Activated T-cell treated with anti-CD3 and anti-CD28 coated beads, Interleukin-2, amount 50 U/mL, for 24 hours (primary cell): ENCODE results near the gene MICU1.
"Not testable (repeated sequence)": the region's sequence is repeated elsewhere in the genome, so short reads cannot be mapped to it uniquely, and the experiment has no call there.

Experiments used
- DNase-seq: peaks from one replicate; pipeline ENCODE4 v3.0.0-alpha.2; 2020
- H3K27ac Mint-ChIP-seq: 2 replicates; pipeline ENCODE4 v1.8.0; 2020; ENCODE audit warnings: mild to moderate bottlenecking, mixed read lengths
- H3K27me3 Mint-ChIP-seq: 2 replicates; pipeline ENCODE4 v1.8.0; 2020; ENCODE audit warnings: mixed read lengths
- H3K36me3 Mint-ChIP-seq: 2 replicates; pipeline ENCODE4 v1.8.0; 2020; ENCODE audit warnings: low read depth, mixed read lengths
- H3K4me1 Mint-ChIP-seq: 2 replicates; pipeline ENCODE4 v1.8.0; 2020; ENCODE audit warnings: low read depth, mixed read lengths
- H3K4me3 Mint-ChIP-seq: 2 replicates; pipeline ENCODE4 v1.8.0; 2020; ENCODE audit warnings: mild to moderate bottlenecking, moderate library complexity, mixed read lengths
- H3K9me3 Mint-ChIP-seq: 2 replicates; pipeline ENCODE4 v1.8.0; 2020; ENCODE audit warnings: mixed read lengths

Gene MICU1

GRCh38 chr10:72646971-72647370 lies 21.1 kb upstream of the MICU1 start:
- H3K4me1 Mint-ChIP-seq, H3K36me3 Mint-ChIP-seq, H3K4me3 Mint-ChIP-seq, H3K27me3 Mint-ChIP-seq, H3K9me3 Mint-ChIP-seq, H3K27ac Mint-ChIP-seq, DNase-seq: not testable (repeated sequence)

- Mint-ChIP-seq H3K9me3 (no peaks in the 10 kb centered on the region), H3K27ac (no peak overlapping the region), H3K4me3 (no peak overlapping the region), H3K4me1 (no peaks in the 10 kb centered on the region), H3K27me3 (peaks cover 5% of the 10 kb centered on the region), H3K36me3 (no peaks in the 10 kb centered on the region)
- DNase-seq = no peak
Observed at GRCh38 chr10:72645263-72645858, 19.5 kb upstream of the MICU1 start.

GRCh38 chr10:72642318-72642717 lies 16.4 kb upstream of the MICU1 start:
- Mint-ChIP-seq H3K27ac (no peak overlapping the region), H3K27me3 (peaks cover 5% of the 10 kb centered on the region), H3K36me3 (no peaks in the 10 kb centered on the region), H3K4me1 (peaks cover 5% of the 10 kb centered on the region), H3K4me3 (no peak overlapping the region), H3K9me3 (no peaks in the 10 kb centered on the region)
- DNase-seq = no peak

- Mint-ChIP-seq H3K9me3 (no peaks in the 10 kb centered on the region), H3K27me3 (peaks cover 5% of the 10 kb centered on the region), H3K4me1 (peaks cover 8% of the 10 kb centered on the region), H3K27ac (no peak overlapping the region), H3K36me3 (no peaks in the 10 kb centered on the region), H3K4me3 (no peak overlapping the region)
- DNase-seq = no peak
Observed at GRCh38 chr10:72639441-72639873, 13.6 kb upstream of the MICU1 start.

- Mint-ChIP-seq H3K4me3 (no peak overlapping the region), H3K27me3 (peaks cover 5% of the 10 kb centered on the region), H3K9me3 (no peaks in the 10 kb centered on the region), H3K27ac (no peak overlapping the region), H3K4me1 (peaks cover 8% of the 10 kb centered on the region), H3K36me3 (no peaks in the 10 kb centered on the region)
- no peak for DNase-seq
Observed at GRCh38 chr10:72638586-72639440, 12.9 kb upstream of the MICU1 start.

DNA sequence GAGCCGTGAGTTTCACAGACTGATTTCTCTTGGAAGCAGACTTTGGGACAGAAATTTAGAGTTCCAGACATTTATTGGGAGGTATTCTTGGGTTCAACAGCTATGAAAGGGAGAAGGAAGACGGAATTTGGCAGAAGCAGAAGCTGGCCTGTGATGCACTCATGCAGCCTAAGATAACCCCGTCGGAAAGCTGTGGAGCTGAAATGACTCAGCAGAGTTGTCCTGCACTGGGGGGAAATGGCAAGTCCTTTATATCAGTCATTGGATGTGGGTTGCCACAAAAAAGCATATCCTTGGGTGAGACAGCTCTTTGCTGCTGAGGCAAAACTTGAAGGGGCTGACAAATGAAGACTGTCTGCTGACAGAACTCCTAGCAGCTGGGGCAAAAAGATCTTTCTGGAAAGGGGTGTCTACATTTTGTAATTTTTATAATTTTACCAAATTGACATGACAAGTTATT lies 11.5 kb upstream of the MICU1 start:
- Mint-ChIP-seq H3K9me3 (no peaks in the 10 kb centered on the region), H3K4me3 (no peak overlapping the region), H3K27ac (peak overlapping the region; percentile 38), H3K4me1 (peaks cover 8% of the 10 kb centered on the region), H3K36me3 (no peaks in the 10 kb centered on the region), H3K27me3 (peaks cover 5% of the 10 kb centered on the region)
- no peak for DNase-seq

DNA sequence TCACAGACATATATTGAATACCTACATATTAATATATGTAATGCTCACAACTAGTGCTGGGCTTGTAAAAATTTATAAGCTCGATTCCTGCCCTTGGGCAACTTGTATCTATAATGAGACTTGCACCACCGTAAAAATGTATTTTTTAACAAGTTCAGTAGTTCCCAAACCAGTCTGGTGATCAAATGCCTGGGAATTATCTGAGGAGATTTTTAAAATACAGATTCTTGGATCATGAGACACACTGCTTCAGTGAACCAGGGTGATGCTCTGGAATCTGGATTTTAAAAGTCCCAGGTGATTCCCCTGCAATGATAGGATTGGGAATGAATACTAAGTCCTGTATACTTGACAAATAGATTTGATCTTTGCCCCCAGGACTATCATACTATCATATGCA lies 4.3 kb upstream of the MICU1 start:
- H3K27me3 Mint-ChIP-seq = no peaks in the 10 kb centered on the region
- H3K27ac Mint-ChIP-seq = no peak overlapping the region
- peaks cover 8% of the 10 kb centered on the region for H3K36me3 Mint-ChIP-seq
- H3K9me3 Mint-ChIP-seq = no peaks in the 10 kb centered on the region
- DNase-seq = no peak
- no peak overlapping the region for H3K4me3 Mint-ChIP-seq
- H3K4me1 Mint-ChIP-seq = peaks cover 3% of the 10 kb centered on the region

DNA sequence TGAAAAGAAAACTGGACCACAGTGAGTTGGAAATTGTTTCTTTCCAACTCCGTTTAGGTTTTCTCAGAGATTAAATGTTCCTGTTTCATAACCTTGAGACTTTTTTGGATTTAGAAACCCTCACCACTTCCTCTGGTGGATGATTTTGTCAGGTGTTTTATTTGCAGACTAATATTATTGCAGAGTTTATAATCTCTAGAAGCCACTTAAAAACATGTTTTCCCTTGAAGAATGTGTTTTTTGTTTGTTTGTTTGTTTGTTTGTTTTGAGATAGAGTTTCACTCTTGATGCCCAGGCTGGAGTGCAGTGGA lies 520 bp upstream of the MICU1 start:
- Mint-ChIP-seq H3K4me3 (peak overlapping the region; percentile 98), H3K9me3 (no peaks in the 10 kb centered on the region), H3K27me3 (no peaks in the 10 kb centered on the region), H3K4me1 (peaks cover 13% of the 10 kb centered on the region), H3K27ac (peak overlapping the region; percentile 97), H3K36me3 (peaks cover 12% of the 10 kb centered on the region)
- no peak for DNase-seq

DNA sequence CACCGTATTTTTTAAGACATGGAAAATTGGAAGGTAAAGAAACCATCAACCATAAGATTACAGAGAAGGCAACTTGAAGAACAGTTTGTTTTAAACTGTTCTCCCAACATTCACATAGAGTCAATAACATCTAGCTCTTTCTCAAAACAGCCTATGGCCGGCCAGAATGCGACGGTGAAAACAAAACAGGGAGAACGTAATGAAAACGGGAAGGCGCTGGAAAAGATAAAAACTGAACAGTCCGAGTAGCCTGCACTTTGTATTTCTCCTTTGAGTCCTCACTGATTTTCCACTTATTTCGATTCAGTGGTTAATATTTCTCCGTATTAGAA lies 637 bp downstream of the MICU1 start:
- peak overlapping the region; percentile 98 for H3K4me3 Mint-ChIP-seq
- no peaks in the 10 kb centered on the region for H3K27me3 Mint-ChIP-seq
- no peaks in the 10 kb centered on the region for H3K9me3 Mint-ChIP-seq
- H3K4me1 Mint-ChIP-seq = peaks cover 13% of the 10 kb centered on the region
- peaks cover 12% of the 10 kb centered on the region for H3K36me3 Mint-ChIP-seq
- no peak for DNase-seq
- peak overlapping the region; percentile 97 for H3K27ac Mint-ChIP-seq

- H3K36me3 Mint-ChIP-seq = peaks cover 14% of the 10 kb centered on the region
- no peak overlapping the region for H3K4me3 Mint-ChIP-seq
- no peak for DNase-seq
- H3K27me3 Mint-ChIP-seq = no peaks in the 10 kb centered on the region
- H3K27ac Mint-ChIP-seq = no peak overlapping the region
- H3K4me1 Mint-ChIP-seq = peaks cover 17% of the 10 kb centered on the region
- H3K9me3 Mint-ChIP-seq = no peaks in the 10 kb centered on the region
Observed at GRCh38 chr10:72622271-72622670, 3.6 kb downstream of the MICU1 start.

GRCh38 chr10:72616716-72617115 lies 9.2 kb downstream of the MICU1 start:
- Mint-ChIP-seq H3K9me3 (peaks cover 11% of the 10 kb centered on the region), H3K4me3 (no peak overlapping the region), H3K27me3 (no peaks in the 10 kb centered on the region), H3K4me1 (peaks cover 25% of the 10 kb centered on the region), H3K36me3 (peaks cover 19% of the 10 kb centered on the region), H3K27ac (no peak overlapping the region)
- DNase-seq = no peak

GRCh38 chr10:72615970-72616369 lies 9.9 kb downstream of the MICU1 start:
- peaks cover 19% of the 10 kb centered on the region for H3K36me3 Mint-ChIP-seq
- H3K4me3 Mint-ChIP-seq = no peak overlapping the region
- no peak for DNase-seq
- H3K27ac Mint-ChIP-seq = peak overlapping the region; percentile 77
- H3K9me3 Mint-ChIP-seq = peaks cover 11% of the 10 kb centered on the region
- H3K4me1 Mint-ChIP-seq = peaks cover 29% of the 10 kb centered on the region
- H3K27me3 Mint-ChIP-seq = no peaks in the 10 kb centered on the region

DNA sequence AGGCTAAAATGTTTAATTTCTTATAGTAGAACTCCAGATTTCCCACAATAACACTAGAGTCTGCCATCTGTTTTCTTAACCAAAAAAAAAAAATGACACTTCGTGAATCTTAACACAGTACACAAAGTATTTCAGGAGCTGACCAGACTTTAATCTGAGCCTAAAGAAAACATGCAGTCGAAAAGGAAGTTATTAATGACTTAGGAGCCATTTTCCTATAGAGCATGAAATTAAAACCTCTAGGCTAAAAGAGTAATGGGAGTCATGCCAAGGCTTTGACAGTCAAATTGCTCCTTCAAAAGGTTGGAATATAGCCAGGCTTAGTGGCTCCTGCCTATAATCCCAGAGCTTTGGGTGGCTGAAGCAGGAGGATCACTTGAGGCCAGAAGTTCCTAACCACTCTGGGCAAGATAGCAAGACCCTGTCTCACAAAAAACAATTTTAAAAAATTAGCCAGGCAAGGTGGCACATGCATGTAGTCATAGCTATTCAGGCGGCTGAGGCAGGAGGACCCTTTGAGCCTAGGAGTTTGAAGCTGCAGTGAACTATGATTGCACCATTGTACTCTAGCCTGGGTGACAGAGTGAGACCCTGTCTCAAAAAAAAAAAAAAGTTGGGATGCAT lies 13.6 kb downstream of the MICU1 start:
- no peaks in the 10 kb centered on the region for H3K27me3 Mint-ChIP-seq
- H3K4me3 Mint-ChIP-seq = no peak overlapping the region
- H3K4me1 Mint-ChIP-seq = peaks cover 29% of the 10 kb centered on the region
- no peak for DNase-seq
- peaks cover 11% of the 10 kb centered on the region for H3K9me3 Mint-ChIP-seq
- H3K27ac Mint-ChIP-seq = no peak overlapping the region
- H3K36me3 Mint-ChIP-seq = peaks cover 27% of the 10 kb centered on the region

GRCh38 chr10:72611783-72612182 lies 14.1 kb downstream of the MICU1 start:
- DNase-seq = no peak
- peaks cover 21% of the 10 kb centered on the region for H3K36me3 Mint-ChIP-seq
- peaks cover 26% of the 10 kb centered on the region for H3K4me1 Mint-ChIP-seq
- no peaks in the 10 kb centered on the region for H3K27me3 Mint-ChIP-seq
- H3K27ac Mint-ChIP-seq = no peak overlapping the region
- H3K9me3 Mint-ChIP-seq = peaks cover 7% of the 10 kb centered on the region
- no peak overlapping the region for H3K4me3 Mint-ChIP-seq

- H3K9me3 Mint-ChIP-seq = no peaks in the 10 kb centered on the region
- peaks cover 17% of the 10 kb centered on the region for H3K4me1 Mint-ChIP-seq
Observed at GRCh38 chr10:72610466-72610865, 15.4 kb downstream of the MICU1 start.

More at GRCh38 chr10:72610466-72610865, 15.4 kb downstream of the MICU1 start:
- Mint-ChIP-seq H3K27ac (no peak overlapping the region), H3K27me3 (no peaks in the 10 kb centered on the region), H3K4me3 (no peak overlapping the region), H3K36me3 (peaks cover 12% of the 10 kb centered on the region)
- DNase-seq = no peak
